ENCODE results near the gene PLCB1. TPM values are rescaled to one million over a fixed set of nuclear protein-coding genes. Genes with fewer than 3 reads are reported as not detected.

PLCB1 gene
- total RNA-seq, 1 donor from 2014 or later = 24.4 TPM

DNA sequence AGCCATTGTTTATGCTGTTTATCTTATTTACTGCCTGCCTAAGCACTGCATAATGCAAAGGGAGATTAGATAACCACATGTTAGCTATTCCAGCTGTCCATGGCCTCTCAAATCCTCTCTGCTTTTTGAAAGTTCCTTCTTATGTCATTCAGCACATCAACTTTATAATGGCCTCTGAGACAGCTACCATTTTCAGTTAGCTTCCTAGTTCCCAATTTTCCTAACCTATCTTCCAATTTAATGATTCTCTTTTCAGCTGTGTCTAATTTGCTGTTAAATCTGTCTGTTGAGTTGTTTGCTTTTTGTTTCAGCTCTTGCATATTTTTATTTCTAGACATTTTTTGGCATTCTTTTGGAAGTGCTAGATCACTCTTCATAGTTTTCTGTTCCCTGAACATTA, 763.4 kb downstream of the PLCB1 start:
- no peak for DNase-seq (ENCODE audit: extremely low read depth, low read depth, low spot score)

DNA sequence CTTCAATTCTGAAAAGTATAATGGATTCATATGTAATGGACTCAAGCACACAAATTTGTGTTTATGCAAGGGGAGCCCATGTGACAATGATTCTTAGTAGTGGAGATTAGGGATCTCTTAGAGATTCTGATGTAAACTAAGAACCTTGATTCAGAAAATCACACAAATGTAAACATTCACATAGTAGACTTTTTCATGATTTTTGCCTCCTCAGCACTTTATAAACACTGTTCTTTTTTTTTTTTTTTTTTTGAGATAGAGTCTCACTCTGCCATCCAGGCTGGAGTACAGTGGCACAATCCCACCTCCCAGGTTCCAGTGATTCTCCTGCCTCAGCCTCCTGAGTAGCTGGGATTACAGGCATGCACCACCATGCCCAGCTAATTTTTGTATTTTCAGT, 766.8 kb downstream of the PLCB1 start:
- no peak for DNase-seq (ENCODE audit: extremely low read depth, low read depth, low spot score)

DNA sequence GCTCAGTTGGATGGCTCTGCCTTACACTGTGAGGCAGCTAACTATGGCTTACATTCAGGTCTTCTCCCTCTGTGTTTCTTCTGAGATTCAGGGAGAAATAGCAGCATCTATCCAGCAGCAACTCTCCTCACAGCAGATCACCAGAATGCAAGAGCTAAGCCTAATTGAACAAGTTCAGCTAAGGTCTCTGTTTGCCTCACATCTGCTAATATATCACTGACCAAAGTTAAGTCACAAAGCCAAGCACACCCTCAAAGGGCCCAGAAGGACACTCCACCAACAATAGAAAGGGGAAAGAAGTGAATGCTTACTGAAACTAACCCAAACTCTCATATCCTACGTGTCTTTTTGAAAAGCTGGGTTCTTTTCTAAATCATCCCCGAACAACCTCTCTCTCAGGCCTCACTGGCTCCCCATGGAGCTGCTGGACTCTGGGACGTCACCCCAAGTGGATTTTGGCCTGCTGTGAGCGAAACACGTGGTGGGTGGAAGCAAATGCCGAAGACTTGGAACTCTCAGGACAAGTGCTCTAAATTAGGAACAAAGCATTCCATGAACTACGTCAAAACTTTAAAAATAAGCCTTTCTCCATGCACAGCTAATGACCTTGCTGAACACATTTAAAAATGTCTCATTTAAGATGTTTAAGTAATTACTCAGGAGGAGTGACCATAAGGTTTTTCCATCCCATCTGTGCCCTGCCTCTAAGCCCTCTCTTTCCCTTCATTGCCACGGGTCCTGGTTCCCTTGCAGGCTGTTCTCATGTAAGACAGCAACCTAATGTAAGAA, 769.4 kb downstream of the PLCB1 start:
- DNase-seq (ENCODE audit: extremely low read depth, low read depth, low spot score) = no peak

DNA sequence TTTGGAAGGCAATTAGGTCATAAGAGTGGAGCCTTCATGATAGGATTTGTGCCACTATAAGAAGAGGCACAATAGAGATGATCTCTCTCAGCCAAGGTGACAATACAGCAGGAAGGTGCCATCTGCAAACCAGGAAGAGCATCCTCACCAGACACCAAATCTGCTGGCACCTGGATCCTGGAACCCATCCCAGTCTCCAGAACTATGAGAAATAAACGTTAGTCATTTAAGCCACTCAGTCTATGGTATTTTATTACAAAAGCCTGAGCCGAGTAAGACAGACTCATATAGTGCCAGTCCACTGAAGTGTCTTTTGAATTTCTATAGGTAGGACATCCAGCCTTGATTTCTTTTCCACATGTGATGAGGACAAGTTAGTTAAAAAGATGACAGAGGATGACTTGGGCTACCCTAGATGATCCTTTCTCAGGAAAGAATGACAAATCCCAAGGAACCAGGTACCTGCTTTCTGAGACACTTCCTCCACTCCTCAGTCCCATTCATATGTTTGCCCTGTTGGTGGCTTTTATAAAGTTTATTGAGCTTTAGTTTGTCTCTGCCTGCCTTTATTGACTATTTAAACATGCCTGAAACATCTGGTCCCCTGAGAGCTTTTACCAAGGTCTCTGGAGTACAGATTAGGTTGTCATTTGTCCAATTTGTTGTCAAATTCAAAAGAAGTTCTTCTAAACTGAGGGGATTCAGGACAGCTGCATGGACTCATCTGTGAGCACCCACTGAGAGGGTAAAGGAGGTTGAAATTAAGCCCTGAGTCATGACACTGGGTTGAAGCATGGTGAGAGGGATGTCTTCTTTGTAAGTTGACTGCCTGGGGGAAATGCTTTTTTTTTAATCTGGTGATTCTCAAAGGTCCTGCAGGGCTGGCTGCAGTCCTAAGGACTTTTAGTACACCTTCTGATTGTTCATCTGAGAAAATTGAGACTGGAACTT, 771.9 kb downstream of the PLCB1 start:
- DNase-seq (ENCODE audit: extremely low read depth, low read depth, low spot score) = no peak

DNA sequence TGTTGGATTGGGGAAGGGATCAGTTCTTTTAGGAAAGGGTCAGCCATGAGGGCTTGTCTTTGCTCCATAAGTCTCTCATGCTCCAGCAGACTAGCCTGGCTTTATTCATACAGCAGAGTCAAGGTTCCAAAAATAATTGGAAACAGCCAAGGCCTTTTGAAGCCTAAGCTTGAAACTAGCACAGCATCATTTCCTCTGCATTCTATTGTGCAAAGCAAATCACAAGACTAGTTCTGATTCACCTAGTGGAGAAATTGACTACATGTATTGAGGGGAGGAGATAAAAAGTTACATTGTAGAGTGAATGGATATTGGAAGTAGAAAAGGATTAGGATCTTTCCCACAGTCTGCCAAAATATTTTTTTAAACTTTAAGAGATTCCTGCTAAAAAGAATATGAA, 777.5 kb downstream of the PLCB1 start:
- no peak for DNase-seq (ENCODE audit: extremely low read depth, low read depth, low spot score)

DNA sequence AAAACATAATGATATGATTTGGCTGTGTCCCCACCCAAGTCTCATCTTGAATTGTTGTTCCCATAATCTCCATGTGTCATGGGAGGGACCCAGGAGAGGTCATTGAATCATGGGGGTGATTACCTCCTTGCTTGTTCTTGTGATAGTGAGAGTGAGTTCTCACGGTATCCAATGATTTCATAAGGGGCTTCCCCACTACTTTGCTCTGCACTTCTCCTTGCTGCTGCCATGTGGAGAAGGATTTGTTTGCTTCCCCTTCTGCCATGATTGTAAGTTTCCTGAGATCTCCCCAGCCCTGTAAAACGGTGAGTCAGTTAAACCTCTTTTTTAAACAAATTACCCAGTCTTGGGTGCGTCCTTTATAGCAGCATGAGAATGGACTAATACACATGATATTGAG, 780.0 kb downstream of the PLCB1 start:
- no peak for DNase-seq (ENCODE audit: extremely low read depth, low read depth, low spot score)

DNA sequence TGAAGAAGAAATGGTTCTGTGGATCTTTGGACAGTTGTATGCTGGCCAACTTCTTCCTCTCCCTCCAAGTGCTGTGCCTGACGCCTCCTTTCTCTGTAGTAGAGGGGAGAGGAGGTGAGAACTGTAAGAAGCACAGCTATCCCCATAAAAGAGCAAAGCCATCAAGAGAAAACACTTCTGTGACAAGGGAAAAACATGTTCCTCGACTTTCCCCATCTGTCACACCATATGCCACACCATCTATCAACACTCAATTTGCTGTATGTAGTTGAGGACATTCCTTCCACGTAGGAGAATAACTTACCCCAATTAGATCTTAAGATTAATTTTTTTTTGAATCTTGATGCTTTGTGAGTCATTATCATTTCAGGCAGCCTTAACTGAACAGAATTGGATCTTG, 780.7 kb downstream of the PLCB1 start:
- no peak for DNase-seq (ENCODE audit: extremely low read depth, low read depth, low spot score)

DNA sequence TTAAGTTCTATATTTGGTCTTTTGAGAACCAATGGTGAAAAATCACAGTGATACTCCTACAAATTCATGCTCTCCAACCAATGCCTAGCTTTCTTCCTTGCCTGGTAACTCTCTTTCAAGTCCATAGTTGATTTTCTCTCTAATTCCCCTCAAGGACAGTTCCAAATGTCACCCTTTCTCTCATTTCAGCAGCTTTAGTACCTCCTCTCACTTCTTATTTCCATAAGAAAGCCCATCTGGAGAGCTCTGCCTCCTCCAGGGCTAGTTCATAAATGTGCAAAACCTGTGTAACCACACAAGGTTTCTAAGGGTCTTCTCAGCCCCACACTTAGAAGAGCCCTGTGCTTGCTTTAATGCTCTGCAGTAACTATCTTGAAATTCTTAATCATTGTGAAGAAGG, 781.4 kb downstream of the PLCB1 start:
- no peak for DNase-seq (ENCODE audit: extremely low read depth, low read depth, low spot score)

DNA sequence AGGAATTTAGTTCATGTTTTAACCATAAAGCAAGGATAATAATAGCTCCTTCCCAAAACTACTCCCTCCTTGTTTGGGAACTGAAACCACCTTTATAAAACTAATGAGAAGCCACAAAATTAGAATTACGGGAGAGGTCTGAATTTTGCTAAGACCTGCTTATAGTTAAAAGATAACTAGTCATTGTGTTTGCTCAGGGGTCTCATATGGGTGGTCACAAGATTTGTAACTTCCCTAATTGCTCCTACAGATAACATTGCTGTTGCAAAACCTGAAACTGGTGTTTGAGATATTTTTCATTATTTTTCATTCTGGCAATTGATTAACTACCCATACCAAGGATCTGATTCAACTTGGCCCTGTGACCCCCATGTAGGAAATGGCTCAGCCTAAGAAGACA, 782.4 kb downstream of the PLCB1 start:
- DNase-seq (ENCODE audit: extremely low read depth, low read depth, low spot score) = no peak

DNA sequence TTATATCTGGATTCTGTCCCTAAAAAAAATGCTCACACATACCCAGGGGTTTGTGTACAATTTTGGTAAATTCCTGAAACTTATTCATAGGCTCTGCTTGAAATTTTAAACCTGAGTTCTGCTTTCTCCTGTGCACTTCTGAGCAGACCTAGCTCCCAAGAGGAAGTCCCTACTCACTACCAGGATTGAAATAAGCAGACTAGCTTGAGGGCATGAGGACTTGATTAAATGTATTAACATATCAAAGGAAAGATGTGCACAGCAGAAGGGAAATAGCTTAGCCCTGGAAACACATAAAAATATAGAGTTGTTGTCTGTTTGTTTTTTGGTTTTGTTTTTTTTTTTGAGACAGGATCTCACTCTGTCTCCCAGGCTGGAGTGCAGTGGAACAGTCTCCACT, 785.0 kb downstream of the PLCB1 start:
- no peak for DNase-seq (ENCODE audit: extremely low read depth, low read depth, low spot score)

DNA sequence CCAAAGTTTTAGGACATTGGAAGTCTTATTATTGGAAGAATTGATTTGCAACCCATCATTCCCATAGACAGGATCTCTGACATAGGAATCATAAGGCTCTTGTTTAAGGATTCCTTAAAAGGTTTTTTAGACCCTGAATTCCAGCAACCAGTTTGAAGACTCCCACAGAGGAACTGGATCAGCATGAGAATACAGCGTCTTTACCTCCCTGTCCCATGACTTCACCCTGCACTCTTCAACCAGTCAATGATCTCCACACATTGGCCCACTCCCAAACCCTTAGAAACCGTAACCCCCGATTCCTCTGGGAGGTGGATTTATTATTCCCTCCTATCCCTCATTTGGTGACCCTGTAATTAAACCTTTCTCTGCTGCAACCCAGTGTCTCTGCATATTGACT, 786.1 kb downstream of the PLCB1 start:
- no peak for DNase-seq (ENCODE audit: extremely low read depth, low read depth, low spot score)

DNA sequence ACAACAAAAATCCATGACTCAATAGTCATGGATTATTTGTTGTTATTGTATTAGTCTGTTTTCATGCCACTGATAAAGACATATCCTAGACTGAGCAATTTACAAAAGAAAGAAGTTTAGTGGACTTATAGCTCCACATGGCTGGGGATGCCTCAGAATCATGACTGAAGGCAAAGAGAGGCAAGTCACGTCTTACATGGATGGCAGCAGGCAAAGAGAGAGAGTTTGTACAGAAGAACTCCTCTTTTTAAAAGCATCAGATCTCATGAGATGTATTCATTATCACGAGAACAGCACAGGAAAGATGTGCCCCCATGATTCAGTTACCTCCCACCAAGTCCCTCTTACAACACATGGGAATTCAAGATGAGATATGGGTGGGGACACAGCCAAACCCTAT, 792.5 kb downstream of the PLCB1 start:
- no peak for DNase-seq (ENCODE audit: extremely low read depth, low read depth, low spot score)

DNA sequence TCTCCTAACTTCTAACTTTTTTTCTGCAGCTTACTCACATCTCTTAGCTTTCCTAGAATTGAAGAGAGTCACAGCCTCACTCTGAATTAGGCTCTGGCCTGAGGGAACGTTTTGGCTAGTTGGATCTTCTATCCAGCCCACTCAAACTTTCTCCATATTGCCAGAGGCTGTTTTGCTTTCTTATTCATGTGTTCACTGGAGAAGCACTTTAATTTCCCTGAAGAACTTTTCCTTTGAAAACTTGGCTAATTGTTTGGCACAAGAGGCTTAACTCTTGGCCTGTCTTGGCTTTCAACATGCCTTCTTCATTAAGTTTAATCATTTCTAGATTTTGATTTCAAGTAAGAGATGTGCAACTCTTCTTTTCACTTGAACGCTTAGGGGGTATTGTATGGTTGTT, 798.7 kb downstream of the PLCB1 start:
- DNase-seq (ENCODE audit: extremely low read depth, low read depth, low spot score) = no peak

DNA sequence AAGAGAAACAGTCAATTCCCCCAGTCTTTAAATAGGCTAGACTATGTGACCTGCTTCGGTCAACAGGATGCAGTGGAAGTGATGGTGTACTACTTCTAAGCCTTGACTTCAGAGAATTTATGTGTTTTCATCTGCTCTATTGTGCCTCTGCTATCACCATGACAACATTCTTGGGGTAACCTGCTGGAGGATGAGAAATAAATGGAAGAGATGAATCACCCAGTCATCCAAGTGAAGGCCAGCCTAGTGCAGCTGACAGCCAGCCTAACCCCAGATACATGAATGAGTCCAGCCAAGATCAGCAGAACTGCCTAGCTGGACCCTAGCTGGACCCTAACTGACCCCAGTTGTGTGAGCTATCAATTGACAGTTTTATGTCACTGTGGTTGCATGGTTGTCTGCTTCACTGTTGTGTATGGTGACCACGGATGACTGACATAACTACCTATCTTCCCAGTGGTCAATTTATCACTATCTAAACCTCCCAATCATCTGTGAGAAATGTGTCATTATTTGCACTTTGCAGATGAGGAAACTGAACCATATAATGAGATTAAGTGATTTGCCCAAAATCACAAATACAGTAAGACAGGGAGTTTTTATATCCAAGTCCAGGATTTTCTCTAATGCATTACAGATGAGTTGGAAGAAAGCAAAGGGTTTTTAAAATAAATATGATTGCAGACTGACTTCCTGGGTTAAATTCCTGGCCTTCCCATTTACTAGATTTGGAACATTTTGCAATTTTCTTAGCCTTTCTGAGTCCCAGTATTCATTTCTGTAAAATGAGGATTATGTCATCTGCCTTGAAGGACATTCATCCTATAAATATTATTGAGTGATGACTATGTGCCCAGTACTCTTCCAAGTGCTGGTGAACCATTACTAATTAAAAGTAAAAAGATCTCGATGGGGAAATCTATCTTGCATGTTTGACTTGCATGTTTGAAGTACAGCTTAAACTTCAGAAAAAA, 800.4 kb downstream of the PLCB1 start:
- no peak for DNase-seq (ENCODE audit: extremely low read depth, low read depth, low spot score)

DNA sequence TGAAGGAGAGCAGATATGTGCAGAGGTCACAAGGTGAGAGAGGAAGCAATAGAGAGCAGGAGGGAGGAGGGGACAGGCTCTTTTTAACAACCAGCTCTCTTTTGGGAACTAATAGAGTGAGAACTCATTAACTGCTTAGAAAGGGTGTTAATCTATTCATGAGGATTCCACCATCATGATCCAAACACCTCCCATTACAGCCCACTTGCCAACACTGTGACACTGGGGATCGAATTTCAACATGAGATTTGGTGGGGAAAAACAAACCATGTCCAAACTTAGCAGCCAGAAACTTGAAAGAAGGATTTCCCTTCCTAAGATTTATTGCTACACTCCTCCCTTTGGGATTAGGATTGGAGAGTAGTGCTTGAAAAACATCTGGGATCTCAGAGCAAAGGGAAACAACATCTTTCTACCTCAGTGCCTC, 801.3 kb downstream of the PLCB1 start:
- no peak for DNase-seq (ENCODE audit: extremely low read depth, low read depth, low spot score)

DNA sequence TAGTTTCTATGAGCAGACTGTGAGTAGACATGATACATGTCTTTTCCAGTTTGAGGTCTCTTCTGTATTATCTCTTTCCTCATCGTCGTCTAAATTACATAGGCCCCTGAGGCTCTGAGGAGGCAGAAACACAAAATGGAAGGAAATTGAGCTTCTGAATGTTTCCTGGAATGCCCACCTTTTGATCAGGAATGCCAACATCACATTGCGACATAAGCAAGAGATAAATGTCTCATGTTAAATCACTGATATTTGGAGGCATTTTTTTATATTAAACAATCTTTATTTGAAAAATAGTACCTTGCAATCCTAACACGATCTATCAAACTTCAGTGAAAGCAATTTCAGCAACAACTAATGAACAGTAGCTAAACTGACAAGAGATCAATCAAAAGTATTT, 802.3 kb downstream of the PLCB1 start:
- no peak for DNase-seq (ENCODE audit: extremely low read depth, low read depth, low spot score)

Other genes starting within 250 kb of the PLCB1 start
- gene HAO1, start 191.8 kb upstream of the PLCB1 start, total RNA-seq = not detected in 2 replicates
- 19.6 and 21.8 TPM in 2 replicates for gene TMX4, start 112.5 kb upstream of the PLCB1 start, total RNA-seq

Measured in glomerular endothelial cell (primary cell).